Stimulated activated CD8-positive, alpha-beta memory T cell treated with anti-CD3 and anti-CD28 coated beads, Interleukin-15, amount 100 ng/mL, for 4 hours (primary cell): ENCODE data around the gene HTATSF1.

ENCODE experiments used
- DNase-seq, 2 donors: peaks; one replicate each; pipeline ENCODE4 v3.0.0-alpha.2; 2020; ENCODE audit warnings: low read depth in 2 of 2

HTATSF1 gene

GRCh38 chrX:136497556-136498052 lies at the start of gene HTATSF1:
HTATSF1 (plus strand) TSS chrX:136497592; CDS start chrX:136497685, 93 bp downstream.
- DNase-seq = no peak

- no peak for DNase-seq
Observed at GRCh38 chrX:136447968-136448367, 49.4 kb upstream of the HTATSF1 start.

GRCh38 chrX:136450050-136450830 lies 47.2 kb upstream of the HTATSF1 start:
- DNase-seq = no peak

GRCh38 chrX:136452614-136453013 lies 44.8 kb upstream of the HTATSF1 start:
- DNase-seq = no peak

- no peak for DNase-seq
Observed at GRCh38 chrX:136453114-136453513, 44.3 kb upstream of the HTATSF1 start.

GRCh38 chrX:136453771-136454170 lies 43.6 kb upstream of the HTATSF1 start:
- DNase-seq = no peak

- DNase-seq = no peak
Observed at GRCh38 chrX:136456133-136456532, 41.3 kb upstream of the HTATSF1 start.

- DNase-seq = no peak
Observed at GRCh38 chrX:136457303-136457917, 40.0 kb upstream of the HTATSF1 start.

GRCh38 chrX:136464589-136464988 lies 32.8 kb upstream of the HTATSF1 start:
- no peak for DNase-seq

GRCh38 chrX:136467303-136467702 lies 30.1 kb upstream of the HTATSF1 start:
- DNase-seq = no peak

- no peak for DNase-seq
Observed at GRCh38 chrX:136468391-136469103, 28.8 kb upstream of the HTATSF1 start.

- no peak for DNase-seq
Observed at GRCh38 chrX:136473663-136474062, 23.7 kb upstream of the HTATSF1 start.

- DNase-seq = no peak
Observed at GRCh38 chrX:136475236-136475635, 22.2 kb upstream of the HTATSF1 start.

GRCh38 chrX:136476501-136476900 lies 20.9 kb upstream of the HTATSF1 start:
- no peak for DNase-seq

- no peak for DNase-seq
Observed at GRCh38 chrX:136477026-136477425, 20.4 kb upstream of the HTATSF1 start.

- no peak for DNase-seq
Observed at GRCh38 chrX:136480383-136480782, 17.0 kb upstream of the HTATSF1 start.

- no peak for DNase-seq
Observed at GRCh38 chrX:136487647-136488046, 9.7 kb upstream of the HTATSF1 start, which contains the start of gene BRS3. BRS3 (plus strand) TSS chrX:136487947; CDS start chrX:136488115, 168 bp downstream.

- no peak for DNase-seq
Observed at GRCh38 chrX:136488706-136489105, 8.7 kb upstream of the HTATSF1 start.

GRCh38 chrX:136491832-136492231 lies 5.6 kb upstream of the HTATSF1 start:
- no peak for DNase-seq

- DNase-seq = no peak
Observed at GRCh38 chrX:136493011-136493410, 4.4 kb upstream of the HTATSF1 start.

- DNase-seq = no peak
Observed at GRCh38 chrX:136495043-136495442, 2.3 kb upstream of the HTATSF1 start.

GRCh38 chrX:136496186-136496763 lies 1.1 kb upstream of the HTATSF1 start:
- no peak for DNase-seq
